Activated T-cell treated with anti-CD3 and anti-CD28 coated beads, Interleukin-2, amount 50 U/mL, for 72 hours (primary cell): ENCODE data around the gene NT5DC3. TPM values are rescaled to one million over a fixed set of nuclear protein-coding genes. Genes with fewer than 3 reads are reported as not detected.

ENCODE experiments used
- ATAC-seq, 2 donors: fragments of 150-1000 bp; cut with Tn5 transposase; replicated peaks in 1 of 2; 2 replicates each; pipeline ENCODE4 v1.10.0; 2021; ENCODE audit warnings: moderate library complexity in 2 of 2, mild to moderate bottlenecking in 1 of 2
- DNase-seq, 2 donors: peaks; one replicate each; pipeline ENCODE4 v3.0.0; 2021 to 2022; ENCODE audit warnings: mixed read lengths in 1 of 2
- H3K27ac Mint-ChIP-seq: one replicate; pipeline ENCODE4 v1.8.0; 2022; ENCODE audit warnings: mild to moderate bottlenecking, moderate library complexity, mixed read lengths
- H3K27me3 Mint-ChIP-seq: one replicate; pipeline ENCODE4 v1.8.0; 2022; ENCODE audit warnings: low read depth, mixed read lengths
- H3K36me3 Mint-ChIP-seq, 2 donors: one replicate each; pipeline ENCODE4 v1.8.0; 2022; ENCODE audit warnings: mixed read lengths in 2 of 2, mild to moderate bottlenecking in 1 of 2; ENCODE audit not compliant: insufficient read depth in 2 of 2
- H3K4me1 Mint-ChIP-seq: one replicate; pipeline ENCODE4 v1.8.0; 2022; ENCODE audit warnings: low read depth, mixed read lengths
- H3K4me3 Mint-ChIP-seq, 2 donors: one replicate each; pipeline ENCODE4 v1.8.0; 2022; ENCODE audit warnings: mild to moderate bottlenecking in 2 of 2, mixed read lengths in 2 of 2, moderate library complexity in 2 of 2
- H3K9me3 Mint-ChIP-seq, 2 donors: one replicate each; pipeline ENCODE4 v1.8.0; 2022; ENCODE audit warnings: mixed read lengths in 2 of 2
- total RNA-seq, 2 donors: library from RNA; stranded (reverse); gene quantifications; one replicate each; pipeline ENCODE4 v1.2.3, GENCODE V29; 2022

Gene NT5DC3
- total RNA-seq, 2 donors from 2014 or later, result 5.6 to 8.0 TPM

GRCh38 chr12:103807561-103808238 is 33.3 kb downstream of the NT5DC3 start:
- Mint-ChIP-seq H3K27me3 (no peaks in the 10 kb centered on the region), H3K27ac (no peak overlapping the region), H3K9me3 (no peaks in the 10 kb centered on the region), H3K4me1 (no peaks in the 10 kb centered on the region), H3K36me3 (peaks cover 0 to 8% of the 10 kb centered on the region in 2 donors), H3K4me3 (no peak overlapping the region)
- ATAC-seq, result no peak
- DNase-seq, result no peak

- Mint-ChIP-seq H3K27me3 (no peaks in the 10 kb centered on the region), H3K4me1 (no peaks in the 10 kb centered on the region), H3K9me3 (no peaks in the 10 kb centered on the region), H3K36me3 (peaks cover 0 to 8% of the 10 kb centered on the region in 2 donors), H3K27ac (no peak overlapping the region), H3K4me3 (no peak overlapping the region)
- DNase-seq, result no peak
- ATAC-seq, result no peak
These were observed 34.2 kb downstream of the NT5DC3 start for GRCh38 chr12:103806803-103807202.

DNA sequence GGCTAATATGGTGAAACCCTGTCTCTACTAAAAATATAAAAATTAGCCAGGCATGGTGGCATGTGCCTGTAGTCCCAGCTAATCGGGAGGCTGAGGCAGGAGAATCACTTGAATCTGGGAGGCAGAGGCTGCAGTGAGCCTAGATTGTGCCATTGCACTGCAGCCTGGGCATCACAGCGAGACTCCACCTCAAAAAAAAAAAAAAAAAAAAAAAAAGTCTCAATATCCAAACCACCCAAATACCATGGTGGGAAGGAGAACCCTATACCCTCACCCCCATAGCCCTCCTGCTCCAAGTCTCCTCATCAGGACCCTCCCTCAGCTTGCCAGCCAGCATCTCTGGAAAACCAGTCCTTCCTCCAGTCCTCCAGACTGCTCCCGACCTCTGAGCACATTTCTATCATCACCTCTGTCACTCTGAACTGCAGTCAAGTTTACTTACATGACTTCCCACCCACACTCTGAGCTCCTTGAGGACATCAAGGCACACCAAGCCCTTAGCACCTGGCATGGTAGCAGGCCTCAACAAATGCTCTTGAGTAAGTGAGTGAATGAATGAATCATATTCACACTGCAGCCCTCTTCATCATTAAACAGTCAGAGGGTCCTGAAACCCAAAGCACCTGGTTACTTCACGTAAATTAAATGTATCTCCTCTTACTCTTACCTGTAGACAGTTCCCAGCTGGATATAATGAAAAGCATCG is 35.2 kb downstream of the NT5DC3 start:
- ATAC-seq (no peak), DNase-seq (no peak)
- Mint-ChIP-seq H3K4me1 (no peaks in the 10 kb centered on the region), H3K27me3 (no peaks in the 10 kb centered on the region), H3K4me3 (no peak overlapping the region), H3K9me3 (no peaks in the 10 kb centered on the region), H3K27ac (no peak overlapping the region), H3K36me3 (peaks cover 0 to 8% of the 10 kb centered on the region in 2 donors)

DNA sequence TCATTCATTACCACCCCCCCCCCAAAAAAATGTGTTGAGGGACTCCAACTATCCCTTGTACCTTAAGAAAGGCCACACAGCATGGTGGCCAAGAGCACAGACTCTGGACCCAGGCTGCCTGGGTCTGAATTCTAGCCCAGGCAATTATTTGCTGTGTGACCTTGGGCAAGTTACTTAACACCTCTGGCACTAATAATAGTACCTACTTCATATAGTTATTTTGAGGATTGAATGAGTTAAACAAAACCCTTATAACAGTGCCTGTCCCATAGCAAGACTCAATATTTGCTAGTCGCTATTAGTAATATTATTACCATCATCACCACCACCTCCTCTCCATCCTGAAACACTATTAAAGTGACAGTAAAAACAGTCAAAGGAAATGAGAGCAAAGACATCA is 37.2 kb downstream of the NT5DC3 start:
- Mint-ChIP-seq H3K4me1 (no peaks in the 10 kb centered on the region), H3K27ac (no peak overlapping the region)

GRCh38 chr12:103802586-103802886 is 38.5 kb downstream of the NT5DC3 start:
- Mint-ChIP-seq H3K9me3 (no peaks in the 10 kb centered on the region), H3K27ac (no peak overlapping the region), H3K27me3 (no peaks in the 10 kb centered on the region), H3K36me3 (peaks cover 2 to 8% of the 10 kb centered on the region in 2 donors), H3K4me3 (no peak overlapping the region), H3K4me1 (no peaks in the 10 kb centered on the region)
- DNase-seq, result no peak
- ATAC-seq, result no peak

More for the DNA sequence above, 37.2 kb downstream of the NT5DC3 start:
- Mint-ChIP-seq H3K9me3 (no peaks in the 10 kb centered on the region), H3K4me3 (no peak overlapping the region), H3K27me3 (no peaks in the 10 kb centered on the region), H3K36me3 (peaks cover 2 to 8% of the 10 kb centered on the region in 2 donors)
- ATAC-seq (no peak), DNase-seq (no peak)

DNA sequence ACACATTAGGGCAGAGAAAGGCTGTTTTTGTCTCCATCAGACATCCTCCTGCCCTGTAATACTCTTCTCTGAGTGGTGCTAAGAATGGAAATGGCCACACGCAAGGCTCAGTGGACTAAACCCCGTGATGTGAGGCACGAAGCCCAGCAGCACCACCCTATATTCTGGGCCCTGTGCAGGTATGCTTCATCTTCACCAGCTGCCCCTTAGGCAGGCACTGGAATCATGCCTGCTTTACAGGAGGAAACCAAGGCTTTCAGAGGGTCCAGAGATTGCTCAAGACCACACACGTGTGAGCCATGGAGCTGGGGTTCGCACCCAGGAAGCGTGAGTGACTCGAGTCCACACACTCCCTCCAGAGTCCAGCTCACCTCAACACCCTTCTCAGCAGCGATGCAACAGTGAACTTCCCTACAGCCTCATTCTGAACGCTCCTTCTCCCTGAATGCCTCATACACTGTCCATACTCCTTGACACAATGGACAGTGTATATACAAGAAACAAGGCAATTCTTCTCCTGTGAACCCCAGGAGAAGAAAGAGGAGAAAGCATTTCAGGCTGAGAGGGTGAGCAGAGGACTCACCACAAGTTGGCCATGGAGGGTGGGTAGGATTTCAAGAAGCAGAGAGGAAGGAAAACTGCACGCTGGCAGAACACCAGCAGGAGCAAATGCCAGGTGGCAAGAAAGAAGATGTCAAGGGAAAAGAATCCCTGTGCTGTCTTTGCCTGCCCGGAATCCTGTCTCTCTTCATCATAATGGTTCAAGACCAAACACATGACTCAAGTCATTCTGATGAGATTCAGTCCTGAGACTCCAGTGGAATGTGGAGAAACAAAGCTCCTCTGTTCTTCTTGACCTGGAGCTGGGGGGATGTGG is 39.1 kb downstream of the NT5DC3 start:
- Mint-ChIP-seq H3K27me3 (no peaks in the 10 kb centered on the region), H3K9me3 (no peaks in the 10 kb centered on the region), H3K36me3 (peaks cover 2 to 8% of the 10 kb centered on the region in 2 donors), H3K4me3 (no peak overlapping the region), H3K4me1 (no peaks in the 10 kb centered on the region), H3K27ac (no peak overlapping the region)
- ATAC-seq (no peak), DNase-seq (no peak)

GRCh38 chr12:103799857-103800771 is 40.9 kb downstream of the NT5DC3 start:
- Mint-ChIP-seq H3K9me3 (no peaks in the 10 kb centered on the region), H3K27ac (no peak overlapping the region), H3K36me3 (peaks cover 2 to 9% of the 10 kb centered on the region in 2 donors), H3K27me3 (no peaks in the 10 kb centered on the region), H3K4me3 (no peak overlapping the region), H3K4me1 (no peaks in the 10 kb centered on the region)
- DNase-seq, result no peak
- ATAC-seq, result no peak

DNA sequence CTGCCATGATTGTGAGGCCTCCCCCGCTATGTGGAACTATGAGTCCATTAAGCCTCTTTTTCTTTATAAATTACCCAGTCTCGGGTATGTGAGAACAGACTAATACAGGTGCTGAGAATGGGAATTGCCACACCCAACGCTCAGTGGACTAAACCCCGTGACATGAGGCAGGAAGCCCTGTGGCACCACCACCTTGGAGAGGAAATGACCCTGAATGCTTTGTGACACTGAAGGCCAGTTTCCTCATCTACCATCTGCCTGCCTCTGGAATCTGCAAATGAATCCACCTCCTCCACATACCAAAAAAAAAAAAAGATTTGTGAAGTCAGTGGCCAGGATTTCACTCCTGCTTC is 41.6 kb downstream of the NT5DC3 start:
- DNase-seq, result no peak
- Mint-ChIP-seq H3K4me1 (no peaks in the 10 kb centered on the region), H3K4me3 (no peak overlapping the region), H3K9me3 (no peaks in the 10 kb centered on the region), H3K36me3 (peaks cover 2 to 9% of the 10 kb centered on the region in 2 donors), H3K27ac (no peak overlapping the region), H3K27me3 (no peaks in the 10 kb centered on the region)
- no peak for ATAC-seq

DNA sequence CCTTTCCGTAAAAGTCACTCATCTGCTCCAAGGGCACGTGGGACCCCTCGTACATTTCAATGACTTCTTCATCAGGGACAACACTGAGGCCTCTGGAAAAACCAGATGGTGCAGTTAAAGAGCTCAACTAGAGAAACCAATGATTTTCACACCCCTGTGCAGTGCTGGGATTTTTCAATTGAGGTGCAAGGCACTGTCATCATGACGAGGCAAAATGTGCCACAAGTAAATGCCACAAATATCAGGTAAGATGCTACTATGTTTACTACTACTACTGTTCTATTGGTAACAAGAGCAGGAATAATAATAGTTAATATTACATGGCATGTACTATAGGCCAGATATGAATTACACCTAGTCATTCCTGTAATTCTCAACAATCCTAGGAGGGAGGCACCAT is 42.4 kb downstream of the NT5DC3 start:
- ATAC-seq, result no peak
- H3K36me3 Mint-ChIP-seq, result peaks cover 2 to 7% of the 10 kb centered on the region in 2 donors
- H3K9me3 Mint-ChIP-seq, result no peaks in the 10 kb centered on the region
- no peaks in the 10 kb centered on the region for H3K27me3 Mint-ChIP-seq
- H3K4me1 Mint-ChIP-seq, result no peaks in the 10 kb centered on the region
- no peak overlapping the region for H3K4me3 Mint-ChIP-seq
- DNase-seq, result no peak
- no peak overlapping the region for H3K27ac Mint-ChIP-seq

- H3K4me1 Mint-ChIP-seq, result no peaks in the 10 kb centered on the region
- ATAC-seq (no peak), DNase-seq (no peak)
- H3K9me3 Mint-ChIP-seq, result no peaks in the 10 kb centered on the region
- H3K4me3 Mint-ChIP-seq, result no peak overlapping the region
- H3K27me3 Mint-ChIP-seq, result no peaks in the 10 kb centered on the region
- H3K36me3 Mint-ChIP-seq, result peaks cover 5 to 7% of the 10 kb centered on the region in 2 donors
- no peak overlapping the region for H3K27ac Mint-ChIP-seq
These were observed 46.5 kb downstream of the NT5DC3 start for GRCh38 chr12:103794309-103795213.

- Mint-ChIP-seq H3K27ac (no peak overlapping the region), H3K4me1 (no peaks in the 10 kb centered on the region), H3K36me3 (peaks cover 3 to 7% of the 10 kb centered on the region in 2 donors), H3K9me3 (no peaks in the 10 kb centered on the region), H3K27me3 (no peaks in the 10 kb centered on the region), H3K4me3 (no peak overlapping the region)
- DNase-seq (no peak), ATAC-seq (no peak)
These were observed 47.5 kb downstream of the NT5DC3 start for GRCh38 chr12:103793512-103794045.

GRCh38 chr12:103793046-103793445 is 48.0 kb downstream of the NT5DC3 start:
- Mint-ChIP-seq H3K36me3 (peaks cover 3 to 7% of the 10 kb centered on the region in 2 donors), H3K27me3 (no peaks in the 10 kb centered on the region), H3K27ac (no peak overlapping the region), H3K9me3 (no peaks in the 10 kb centered on the region), H3K4me1 (no peaks in the 10 kb centered on the region), H3K4me3 (no peak overlapping the region)
- DNase-seq (no peak), ATAC-seq (no peak)
